Measurements from ENCODE around the gene PDAP1.
"Not testable (repeated sequence)": the region's sequence is repeated elsewhere in the genome, so short reads cannot be mapped to it uniquely, and the experiment has no call there.

The PDAP1 gene

GRCh38 chr7:99379043-99379577 lies 29.3 kb downstream of the PDAP1 start:
- no peak for DNase-seq (ENCODE audit: low read depth, low spot score)

- DNase-seq (ENCODE audit: low read depth, low spot score): peak; percentile 31
Observed at GRCh38 chr7:99375070-99375807, 33.2 kb downstream of the PDAP1 start.

- peak; percentile 68 for DNase-seq (ENCODE audit: low read depth, low spot score)
Observed at GRCh38 chr7:99374111-99375064, 34.0 kb downstream of the PDAP1 start, which contains the start of gene ARPC1B. TSS of gene ARPC1B (plus strand) at chr7:99374730. CDS start at chr7:99385715, 10,985 bp downstream.

- DNase-seq (ENCODE audit: low read depth, low spot score): no peak
Observed at GRCh38 chr7:99373091-99374066, 35.0 kb downstream of the PDAP1 start.

- DNase-seq (ENCODE audit: low read depth, low spot score): no peak
Observed at GRCh38 chr7:99372275-99373090, 35.9 kb downstream of the PDAP1 start.

- no peak for DNase-seq (ENCODE audit: low read depth, low spot score)
Observed at GRCh38 chr7:99371376-99371920, 36.9 kb downstream of the PDAP1 start.

- no peak for DNase-seq (ENCODE audit: low read depth, low spot score)
Observed at GRCh38 chr7:99369767-99370391, 38.5 kb downstream of the PDAP1 start.

- no peak for DNase-seq (ENCODE audit: low read depth, low spot score)
Observed at GRCh38 chr7:99368750-99369389, 39.5 kb downstream of the PDAP1 start.

- no peak for DNase-seq (ENCODE audit: low read depth, low spot score)
Observed at GRCh38 chr7:99366646-99367045, 41.8 kb downstream of the PDAP1 start.

GRCh38 chr7:99365318-99366141 lies 42.9 kb downstream of the PDAP1 start:
- DNase-seq (ENCODE audit: low read depth, low spot score): peak; percentile 28

- no peak for DNase-seq (ENCODE audit: low read depth, low spot score)
Observed at GRCh38 chr7:99363286-99363685, 45.1 kb downstream of the PDAP1 start.

GRCh38 chr7:99362801-99363200 lies 45.6 kb downstream of the PDAP1 start:
- no peak for DNase-seq (ENCODE audit: low read depth, low spot score)

- DNase-seq (ENCODE audit: low read depth, low spot score): no peak
Observed at GRCh38 chr7:99359465-99360154, 48.8 kb downstream of the PDAP1 start.

GRCh38 chr7:99358521-99358920 lies 49.9 kb downstream of the PDAP1 start:
- not testable (repeated sequence) for DNase-seq (ENCODE audit: low read depth, low spot score)

- no peak for DNase-seq (ENCODE audit: low read depth, low spot score)
Observed at GRCh38 chr7:99357701-99358490, 50.5 kb downstream of the PDAP1 start.

GRCh38 chr7:99355098-99355497 lies 53.3 kb downstream of the PDAP1 start:
- no peak for DNase-seq (ENCODE audit: low read depth, low spot score)

GRCh38 chr7:99352247-99352646 lies 56.1 kb downstream of the PDAP1 start:
- DNase-seq (ENCODE audit: low read depth, low spot score): no peak

Measured in activated CD4-positive, CD25-positive, alpha-beta regulatory T cell treated with anti-CD3 and anti-CD28 coated beads, Interleukin-2, amount 50 U/mL, for 16 hours (primary cell).